Measurements from ENCODE around the gene PLB1.

GRCh38 chr2:28607730-28608499, 112.1 kb downstream of the PLB1 start:
- TF ChIP-seq CTCF (conservative IDR thresholded peaks at IDR 0.05; ENCODE audit: low read depth in 2 of 2): no peak
- TF ChIP-seq, protein P1, sequence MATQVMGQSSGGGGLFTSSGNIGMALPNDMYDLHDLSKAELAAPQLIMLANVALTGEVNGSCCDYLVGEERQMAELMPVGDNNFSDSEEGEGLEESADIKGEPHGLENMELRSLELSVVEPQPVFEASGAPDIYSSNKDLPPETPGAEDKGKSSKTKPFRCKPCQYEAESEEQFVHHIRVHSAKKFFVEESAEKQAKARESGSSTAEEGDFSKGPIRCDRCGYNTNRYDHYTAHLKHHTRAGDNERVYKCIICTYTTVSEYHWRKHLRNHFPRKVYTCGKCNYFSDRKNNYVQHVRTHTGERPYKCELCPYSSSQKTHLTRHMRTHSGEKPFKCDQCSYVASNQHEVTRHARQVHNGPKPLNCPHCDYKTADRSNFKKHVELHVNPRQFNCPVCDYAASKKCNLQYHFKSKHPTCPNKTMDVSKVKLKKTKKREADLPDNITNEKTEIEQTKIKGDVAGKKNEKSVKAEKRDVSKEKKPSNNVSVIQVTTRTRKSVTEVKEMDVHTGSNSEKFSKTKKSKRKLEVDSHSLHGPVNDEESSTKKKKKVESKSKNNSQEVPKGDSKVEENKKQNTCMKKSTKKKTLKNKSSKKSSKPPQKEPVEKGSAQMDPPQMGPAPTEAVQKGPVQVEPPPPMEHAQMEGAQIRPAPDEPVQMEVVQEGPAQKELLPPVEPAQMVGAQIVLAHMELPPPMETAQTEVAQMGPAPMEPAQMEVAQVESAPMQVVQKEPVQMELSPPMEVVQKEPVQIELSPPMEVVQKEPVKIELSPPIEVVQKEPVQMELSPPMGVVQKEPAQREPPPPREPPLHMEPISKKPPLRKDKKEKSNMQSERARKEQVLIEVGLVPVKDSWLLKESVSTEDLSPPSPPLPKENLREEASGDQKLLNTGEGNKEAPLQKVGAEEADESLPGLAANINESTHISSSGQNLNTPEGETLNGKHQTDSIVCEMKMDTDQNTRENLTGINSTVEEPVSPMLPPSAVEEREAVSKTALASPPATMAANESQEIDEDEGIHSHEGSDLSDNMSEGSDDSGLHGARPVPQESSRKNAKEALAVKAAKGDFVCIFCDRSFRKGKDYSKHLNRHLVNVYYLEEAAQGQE (IDR thresholded peaks at IDR 0.05; ENCODE audit: unreplicated experiment): no peak
